Measurements from ENCODE around the gene UBXN4.

- no peak for TF ChIP-seq POLR2A (IDR thresholded peaks at IDR 0.05; ENCODE audit: low read depth, low read length)
- no peak for TF ChIP-seq CTCF (conservative IDR thresholded peaks at IDR 0.05; ENCODE audit: low read depth, low read length)
- TF ChIP-seq RCOR1 (IDR thresholded peaks at IDR 0.05; ENCODE audit: insufficient replicate concordance, low read length), result no peak
- no peak for TF ChIP-seq CEBPB (IDR thresholded peaks at IDR 0.05; ENCODE audit: low read depth, low read length)
- no peak for TF ChIP-seq RFX5 (IDR thresholded peaks at IDR 0.05; ENCODE audit: low read depth, low read length)
- no peak for TF ChIP-seq USF2 (IDR thresholded peaks at IDR 0.05; ENCODE audit: low read depth, low read length)
- no peak for TF ChIP-seq FOS (IDR thresholded peaks at IDR 0.05; ENCODE audit: low read depth, low read length)
- TF ChIP-seq MXI1 (IDR thresholded peaks at IDR 0.05; ENCODE audit: borderline replicate concordance, low read depth, low read length), result no peak
- TF ChIP-seq BHLHE40 (IDR thresholded peaks at IDR 0.05; ENCODE audit: low read depth, low read length), result no peak
- TF ChIP-seq MAFK (IDR thresholded peaks at IDR 0.05; ENCODE audit: low read depth, low read length), result no peak
These were observed 42.8 kb upstream of the UBXN4 start for GRCh38 chr2:135698838-135699237.

Measured in IMR-90 (cell line).